RWPE2 (cell line): ENCODE data around the gene PFDN5.

Source experiments
- ATAC-seq: fragments of 200-7000 bp; cut with Tn5 transposase; 3 replicates; pipeline ENCODE4 v1.9.1; 2021; ENCODE audit warnings: low read depth
- DNase-seq: peaks from one replicate; pipeline ENCODE4 v3.0.0-alpha.2; 2020; ENCODE audit warnings: low spot score
- H3K27ac ChIP-seq: fragments of 450-650 bp; 2 replicates; pipeline ENCODE4 v1.5.1; 2017; ENCODE audit warnings: mild to moderate bottlenecking; ENCODE audit not compliant: poor library complexity, severe bottlenecking
- H3K27me3 ChIP-seq: fragments of 250-450 bp; sonication (Bioruptor Pico); 2 replicates; pipeline ENCODE4 v1.5.1; 2021; ENCODE audit warnings: mild to moderate bottlenecking, moderate library complexity; ENCODE audit not compliant: insufficient read depth, poor library complexity, severe bottlenecking
- H3K36me3 ChIP-seq: fragments of 250-450 bp; sonication (Bioruptor Pico); 2 replicates; pipeline ENCODE4 v1.5.1; 2020; ENCODE audit warnings: low read depth, mild to moderate bottlenecking, moderate library complexity
- H3K4me1 ChIP-seq: fragments of 250-450 bp; sonication (Bioruptor Pico); 2 replicates; pipeline ENCODE4 v1.5.1; 2021; ENCODE audit warnings: mild to moderate bottlenecking, moderate library complexity; ENCODE audit not compliant: insufficient read depth, poor library complexity, severe bottlenecking
- H3K4me3 ChIP-seq: fragments of 250-450 bp; sonication (Bioruptor Pico); 2 replicates; pipeline ENCODE4 v1.5.1; 2021; ENCODE audit warnings: mild to moderate bottlenecking, moderate library complexity; ENCODE audit not compliant: severe bottlenecking
- H3K9me3 ChIP-seq: fragments of 250-450 bp; sonication (Bioruptor Pico); 2 replicates; pipeline ENCODE4 v1.5.1; 2021; ENCODE audit warnings: mild to moderate bottlenecking, moderate library complexity; ENCODE audit not compliant: severe bottlenecking
- TF ChIP-seq, protein P1 (sequence below): fragments of 450-650 bp; IDR thresholded peaks from one replicate; pipeline ENCODE4 v1.5.1; 2017; ENCODE audit warnings: mild to moderate bottlenecking, moderate library complexity; ENCODE audit not compliant: poor library complexity, severe bottlenecking

Gene PFDN5

DNA sequence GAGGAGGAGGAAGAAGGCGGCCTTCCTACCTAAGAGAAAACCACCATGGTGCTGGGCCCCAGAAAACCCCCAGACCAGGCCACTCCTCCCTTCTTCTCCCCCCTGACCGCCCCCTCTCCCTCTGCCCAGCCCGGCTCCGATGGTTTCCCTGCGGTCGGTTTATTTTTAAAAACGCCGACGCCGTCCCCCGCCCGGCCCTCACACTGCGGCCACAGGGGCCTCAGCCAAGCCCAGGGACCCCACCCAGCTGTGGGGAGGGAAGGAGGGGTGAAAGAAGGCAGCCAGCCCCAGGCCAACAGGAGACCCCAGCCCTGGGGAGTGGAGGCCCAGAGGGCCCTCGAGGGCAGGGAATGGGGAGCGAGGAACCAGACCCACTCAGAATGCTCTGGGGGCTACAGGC, 37.4 kb downstream of the PFDN5 start:
- Histone ChIP-seq H3K9me3 (no peaks in the 10 kb centered on the region), H3K27ac (no peak overlapping the region), H3K27me3 (no peaks in the 10 kb centered on the region), H3K36me3 (no peaks in the 10 kb centered on the region), H3K4me1 (no peaks in the 10 kb centered on the region), H3K4me3 (no peak overlapping the region)
- TF ChIP-seq, protein P1, sequence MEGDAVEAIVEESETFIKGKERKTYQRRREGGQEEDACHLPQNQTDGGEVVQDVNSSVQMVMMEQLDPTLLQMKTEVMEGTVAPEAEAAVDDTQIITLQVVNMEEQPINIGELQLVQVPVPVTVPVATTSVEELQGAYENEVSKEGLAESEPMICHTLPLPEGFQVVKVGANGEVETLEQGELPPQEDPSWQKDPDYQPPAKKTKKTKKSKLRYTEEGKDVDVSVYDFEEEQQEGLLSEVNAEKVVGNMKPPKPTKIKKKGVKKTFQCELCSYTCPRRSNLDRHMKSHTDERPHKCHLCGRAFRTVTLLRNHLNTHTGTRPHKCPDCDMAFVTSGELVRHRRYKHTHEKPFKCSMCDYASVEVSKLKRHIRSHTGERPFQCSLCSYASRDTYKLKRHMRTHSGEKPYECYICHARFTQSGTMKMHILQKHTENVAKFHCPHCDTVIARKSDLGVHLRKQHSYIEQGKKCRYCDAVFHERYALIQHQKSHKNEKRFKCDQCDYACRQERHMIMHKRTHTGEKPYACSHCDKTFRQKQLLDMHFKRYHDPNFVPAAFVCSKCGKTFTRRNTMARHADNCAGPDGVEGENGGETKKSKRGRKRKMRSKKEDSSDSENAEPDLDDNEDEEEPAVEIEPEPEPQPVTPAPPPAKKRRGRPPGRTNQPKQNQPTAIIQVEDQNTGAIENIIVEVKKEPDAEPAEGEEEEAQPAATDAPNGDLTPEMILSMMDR, result no peak
- no peak for ATAC-seq
- no peak for DNase-seq

DNA sequence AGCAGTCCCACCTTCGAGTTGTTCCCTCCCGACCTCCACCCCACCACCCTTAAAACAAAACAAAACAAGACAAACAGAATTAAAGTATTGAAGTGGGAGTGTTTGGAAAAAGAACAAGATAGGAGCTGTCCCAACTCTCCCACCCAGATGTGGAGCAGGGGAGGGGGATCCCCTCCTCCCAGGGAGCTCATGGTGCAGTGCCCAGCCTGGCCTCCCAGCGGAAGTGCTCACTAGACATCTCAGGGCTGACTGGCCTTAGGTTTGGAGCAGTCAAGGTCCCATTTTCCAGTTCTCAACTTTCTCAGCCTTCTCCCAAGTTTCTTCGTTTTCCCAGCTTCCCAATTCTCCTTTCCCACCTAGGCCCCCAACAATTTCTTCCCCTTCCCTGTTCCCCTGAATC, 37.9 kb downstream of the PFDN5 start:
- TF ChIP-seq, protein P1, result no peak
- Histone ChIP-seq H3K9me3 (no peaks in the 10 kb centered on the region), H3K4me3 (no peak overlapping the region), H3K27ac (no peak overlapping the region), H3K27me3 (no peaks in the 10 kb centered on the region), H3K36me3 (no peaks in the 10 kb centered on the region), H3K4me1 (no peaks in the 10 kb centered on the region)
- DNase-seq, result no peak
- ATAC-seq, result no peak

DNA sequence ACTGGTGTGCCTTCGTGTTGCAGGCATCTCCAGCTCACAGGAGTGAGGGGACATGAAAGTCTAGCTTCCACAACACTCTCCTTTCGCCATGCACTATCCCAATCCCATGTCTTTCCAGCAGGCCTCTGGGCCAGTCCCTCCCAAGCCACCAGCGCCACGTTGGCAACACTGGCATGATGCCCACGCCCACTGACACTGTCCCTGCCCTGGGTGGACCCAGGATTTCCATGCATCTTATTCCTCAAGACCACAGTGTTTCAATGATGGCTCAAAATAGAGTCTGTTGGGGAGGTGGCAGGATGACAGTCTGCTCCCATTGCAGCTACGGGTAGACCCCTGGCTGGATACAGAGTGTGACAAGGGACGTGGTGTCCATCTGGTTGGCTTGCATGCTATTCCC, 38.5 kb downstream of the PFDN5 start:
- Histone ChIP-seq H3K4me1 (no peaks in the 10 kb centered on the region), H3K9me3 (no peaks in the 10 kb centered on the region), H3K27ac (no peak overlapping the region), H3K27me3 (no peaks in the 10 kb centered on the region), H3K4me3 (no peak overlapping the region), H3K36me3 (no peaks in the 10 kb centered on the region)
- no peak for DNase-seq
- TF ChIP-seq, protein P1, result no peak
- ATAC-seq, result no peak

DNA sequence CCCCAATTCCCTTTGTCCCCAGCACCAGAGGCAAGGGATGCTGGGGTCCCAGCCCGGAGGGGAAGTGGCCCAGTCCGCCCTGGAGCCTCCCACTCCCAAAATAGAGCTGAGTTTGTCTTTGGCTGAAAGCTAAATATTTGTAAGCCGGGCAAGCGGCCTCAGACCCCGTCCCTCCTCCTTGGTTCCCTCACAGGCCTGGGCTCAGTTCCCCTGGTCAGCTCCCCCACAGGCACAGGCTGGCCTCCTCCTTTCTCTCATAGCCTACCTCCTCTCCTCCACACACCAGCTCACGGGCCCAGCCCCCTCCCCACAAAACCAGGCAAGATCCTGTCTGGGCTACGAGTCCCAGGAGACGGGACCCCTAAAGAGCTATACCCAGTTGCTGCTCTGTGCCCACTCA, 39.5 kb downstream of the PFDN5 start:
- Histone ChIP-seq H3K36me3 (no peaks in the 10 kb centered on the region), H3K27me3 (no peaks in the 10 kb centered on the region), H3K4me3 (no peak overlapping the region), H3K27ac (no peak overlapping the region), H3K4me1 (no peaks in the 10 kb centered on the region), H3K9me3 (no peaks in the 10 kb centered on the region)
- ATAC-seq (no peak), DNase-seq (no peak)
- TF ChIP-seq, protein P1, result no peak

DNA sequence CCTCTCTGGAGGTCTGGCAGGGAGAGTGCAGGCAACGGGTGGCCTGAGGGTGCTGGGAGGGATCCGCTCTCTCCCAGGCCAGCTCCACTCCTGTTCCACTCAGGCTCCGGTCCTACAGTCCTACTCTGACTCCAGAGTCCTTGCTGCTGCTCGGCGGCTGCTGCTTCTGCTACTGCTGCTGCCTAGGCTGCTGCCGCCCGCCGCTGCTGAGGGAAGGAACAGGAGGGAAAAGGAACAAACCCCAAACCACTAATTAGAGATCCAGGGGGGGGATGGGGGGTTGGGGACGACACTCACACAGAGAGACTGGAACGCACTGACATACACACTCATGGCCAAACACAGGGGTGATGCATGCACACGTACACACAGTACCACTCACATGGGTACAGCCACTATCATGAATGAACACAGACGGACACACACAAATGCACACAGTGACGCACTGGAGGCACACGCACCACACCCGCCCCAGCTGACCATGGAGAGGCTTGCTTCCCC, 40.9 kb downstream of the PFDN5 start, which contains the start of gene SP7:
SP7 (minus strand) TSS at position 174 of the 501 bp plus-strand sequence. CDS start 708 bp downstream, outside the sequence.
- Histone ChIP-seq H3K36me3 (no peaks in the 10 kb centered on the region), H3K4me1 (no peaks in the 10 kb centered on the region), H3K9me3 (no peaks in the 10 kb centered on the region), H3K4me3 (no peak within 1 kb of the TSS), H3K27me3 (no peaks in the 10 kb centered on the region), H3K27ac (no peak within 1 kb of the TSS)
- no peak for DNase-seq
- TF ChIP-seq, protein P1, result no peak
- ATAC-seq, result peak; percentile 35
